DND-41 (cell line): ENCODE results near the gene ANKS1B.

Source experiments
- CTCF ChIP-seq: IDR thresholded peaks from 2 replicates; pipeline ENCODE4 v1.5.1; 2012; ENCODE audit warnings: borderline replicate concordance, low read length, moderate library complexity, mild to moderate bottlenecking; ENCODE audit not compliant: poor library complexity, severe bottlenecking; ENCODE audit errors: extremely low read depth
- EZH2 ChIP-seq: IDR thresholded peaks from 3 replicates; pipeline ENCODE4 v1.6.1; 2012; ENCODE audit warnings: borderline replicate concordance, low read depth, mild to moderate bottlenecking, moderate library complexity, low read length, inconsistent platforms; ENCODE audit not compliant: severe bottlenecking

DNA sequence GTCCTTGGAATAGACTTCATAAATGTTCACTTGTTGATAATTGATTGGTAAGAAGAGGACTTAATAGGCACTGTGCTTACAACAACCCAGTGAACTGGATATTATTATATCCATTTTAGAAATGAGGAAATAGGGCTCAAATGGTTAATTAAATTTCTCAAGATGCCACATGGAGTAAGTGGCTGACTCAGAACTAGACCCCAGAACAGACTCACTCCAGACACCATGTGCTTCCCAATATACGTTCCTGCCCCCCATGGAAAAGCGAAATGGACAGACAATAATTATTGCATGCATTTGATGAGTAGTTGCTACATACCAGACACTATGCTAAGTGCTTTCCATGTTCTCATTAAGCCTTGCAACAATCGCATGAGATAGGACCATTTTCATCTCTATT, 895 bp upstream of the ANKS1B start:
- no peak for TF ChIP-seq CTCF
- TF ChIP-seq EZH2: no peak
